HepG2 (cell line): ENCODE measurements around the gene TEAD4. TPM values are rescaled to one million over a fixed set of nuclear protein-coding genes. Genes with fewer than 3 reads are reported as not detected.

Experiments
- ATAC-seq: fragments of 200-7000 bp; cut with Tn5 transposase; 3 replicates; pipeline ENCODE4 v1.9.1; 2020; ENCODE audit warnings: mild to moderate bottlenecking, moderate library complexity
- BruUV-seq: library from RNA; stranded (reverse); fragments of 400-500 nt; replicated peaks from 2 replicates; lab custom pipeline; 2021; lab: Mats Ljungman, UMichigan
- CTCF ChIA-PET: fragments of 300-600 bp; formaldehyde crosslinking; extraction: SDS; loops from one replicate; lab custom pipeline; 2021; ENCODE audit warnings: low total read pairs, inconsistent platforms, low intra/inter-chr PET ratio; lab: Yijun Ruan, JAX
- POLR2A ChIA-PET: fragments of 350-600 bp; sonication (Branson Sonifier 250); formaldehyde crosslinking; loops from one replicate; lab custom pipeline; 2020; ENCODE audit warnings: antibody characterized with exemption, inconsistent platforms; lab: Yijun Ruan, JAX
- DNase-seq: peaks from one replicate; pipeline ENCODE4 v3.0.0-alpha.2; 2015; ENCODE audit warnings: low spot score
- FAIRE-seq: peaks from 3 replicates; lab custom pipeline; 2011; peaks lifted over from hg19 to GRCh38; lab: Jason Lieb, UNC
- H2AFZ ChIP-seq: one replicate; pipeline ENCODE4 v1.6.1; 2011; ENCODE audit warnings: low read length, inconsistent platforms
- H3K27ac ChIP-seq: fragments of 300-600 bp; 3 replicates; pipeline ENCODE4 v1.8.0; 2011; ENCODE audit warnings: mixed run types, mild to moderate bottlenecking, mixed read lengths, low read length, inconsistent platforms; ENCODE audit not compliant: insufficient read depth; ENCODE audit errors: extremely low read length
- H3K27me3 ChIP-seq, 2 experiments: fragments of 200-600 bp in 1 of 2; 2 replicates in 1 of 2; 3 replicates in 1 of 2; pipeline versions ENCODE4 v1.6.0 to v1.8.0; 2011; ENCODE audit warnings: low read length in 2 of 2, mild to moderate bottlenecking in 2 of 2, moderate library complexity in 2 of 2, inconsistent platforms in 1 of 2; ENCODE audit not compliant: insufficient read depth in 2 of 2, control insufficient read depth in 1 of 2
- H3K36me3 ChIP-seq, 2 experiments: fragments of 200-600 bp in 1 of 2; replicated peaks in 1 of 2; 2 replicates in 1 of 2; 3 replicates in 1 of 2; pipeline versions ENCODE4 v1.5.1 to v1.8.0; 2011; ENCODE audit warnings: low read length in 2 of 2, inconsistent platforms in 1 of 2; ENCODE audit not compliant: insufficient read depth in 2 of 2, control insufficient read depth in 1 of 2
- H3K4me1 ChIP-seq: 2 replicates; pipeline ENCODE4 v1.5.1; 2012; ENCODE audit warnings: low read length, inconsistent platforms; ENCODE audit not compliant: insufficient read depth
- H3K4me2 ChIP-seq: 2 replicates; pipeline ENCODE4 v1.6.0; 2011; ENCODE audit warnings: low read depth, low read length, inconsistent platforms
- H3K4me3 ChIP-seq, 3 experiments: fragments of 200-600 bp in 1 of 3; sonication (generic), shearing (Covaris generic) in 1 of 3; replicated peaks in 1 of 3; 2 replicates each; pipeline ENCODE4 v1.5.1; 2011 to 2016; ENCODE audit warnings: low read length in 3 of 3, inconsistent platforms in 2 of 3, low read depth in 2 of 3, mild to moderate bottlenecking in 2 of 3, control low read depth in 1 of 3, mixed read lengths in 1 of 3; ENCODE audit not compliant: insufficient read depth in 1 of 3
- H3K79me2 ChIP-seq: one replicate; pipeline ENCODE4 v1.6.1; 2011; ENCODE audit warnings: low read length, inconsistent platforms; ENCODE audit not compliant: insufficient read depth
- H3K9ac ChIP-seq: 2 replicates; pipeline ENCODE4 v1.6.0; 2011; ENCODE audit warnings: mild to moderate bottlenecking, low read depth, low read length, inconsistent platforms; ENCODE audit not compliant: insufficient read depth
- H3K9me3 ChIP-seq: 2 replicates; pipeline ENCODE4 v1.5.1; 2012; ENCODE audit warnings: mild to moderate bottlenecking, low read length
- H4K20me1 ChIP-seq: 2 replicates; pipeline ENCODE4 v1.6.0; 2011; ENCODE audit warnings: inconsistent platforms, mild to moderate bottlenecking, low read length, moderate library complexity; ENCODE audit not compliant: insufficient read depth
- ATF7 ChIP-seq, 2 experiments: fragments of 450-650 bp in 1 of 2; sonication (generic) in 1 of 2; formaldehyde crosslinking in 1 of 2; IDR thresholded peaks; 2 replicates each; pipeline versions ENCODE4 v1.4.0 to v1.6.1; 2016 to 2020; ENCODE audit warnings: antibody characterized with exemption in 1 of 2, mild to moderate bottlenecking in 1 of 2, missing genetic modification reagents in 1 of 2
- LRRFIP1 ChIP-seq: sonication (generic); formaldehyde crosslinking; conservative IDR thresholded peaks from 2 replicates; pipeline ENCODE4 v1.4.0; 2020; ENCODE audit warnings: missing genetic modification reagents
- ZFYVE20 ChIP-seq: sonication (generic); formaldehyde crosslinking; IDR thresholded peaks from 2 replicates; pipeline ENCODE4 v1.8.0; 2023; ENCODE audit warnings: low read depth, mild to moderate bottlenecking, moderate library complexity, missing genetic modification reagents, borderline replicate concordance
- ZNF260 ChIP-seq: sonication (generic); formaldehyde crosslinking; IDR thresholded peaks from 2 replicates; pipeline ENCODE4 v1.4.0; 2020; ENCODE audit warnings: missing genetic modification reagents, low read depth, mild to moderate bottlenecking, borderline replicate concordance
- WGBS: methylation state at CpG from one replicate; pipeline ENCODE4 v1.1.6; 2017; ENCODE audit warnings: low lambda C conversion rate; 5-methylcytosine and 5-hydroxymethylcytosine counted together
- in situ Hi-C: cut with HindIII; loops from 2 replicates; pipeline ENCODE4 v1.10.0; 2017; ENCODE audit warnings: low pct_unique_long_range_greater_than_20kb; ENCODE audit not compliant: extremely low pct_ligation_motif_present
- intact Hi-C: fragments of 100-400 bp; cut with micrococcal nuclease; formaldehyde crosslinking; loops from one replicate; pipeline ENCODE4 v1.10.0; 2022; ENCODE audit not compliant: unreplicated experiment
- polyA plus RNA-seq, 8 experiments: library from polyadenylated mRNA; depleted of rRNA in 3 of 8; stranded (reverse) in 7 of 8; unstranded in 1 of 8; fragments of >200 nt; fragmentation: Illumina TruSeq in 4 of 8; extraction: Trizol in 4 of 8; gene quantifications; 2 replicates each; pipeline versions ENCODE4 v1.2.1 to v1.2.3, GENCODE V29; 2011 to 2016; ENCODE audit warnings: low read depth in 4 of 8, missing spikeins in 1 of 8, mixed read lengths in 1 of 8; ENCODE audit not compliant: insufficient read depth in 1 of 8
- total RNA-seq, 5 experiments: library from RNA; depleted of rRNA; stranded (reverse); fragments of >200 nt; fragmentation: Illumina TruSeq; extraction: Trizol; gene quantifications; 2 replicates each; pipeline ENCODE4 v1.2.3, GENCODE V29; 2016; ENCODE audit warnings: low read depth in 1 of 5

Gene TEAD4
- total and polyA plus RNA-seq, 2 of the 13 experiments (the other 11 are each of a cell fraction or from before 2014, with no cell fraction given), result 45.0 to 69.4 TPM

GRCh38 chr12:2937500-2937899 is 21.7 kb upstream of the TEAD4 start (continued):
- no peak for TF ChIP-seq LRRFIP1

DNA sequence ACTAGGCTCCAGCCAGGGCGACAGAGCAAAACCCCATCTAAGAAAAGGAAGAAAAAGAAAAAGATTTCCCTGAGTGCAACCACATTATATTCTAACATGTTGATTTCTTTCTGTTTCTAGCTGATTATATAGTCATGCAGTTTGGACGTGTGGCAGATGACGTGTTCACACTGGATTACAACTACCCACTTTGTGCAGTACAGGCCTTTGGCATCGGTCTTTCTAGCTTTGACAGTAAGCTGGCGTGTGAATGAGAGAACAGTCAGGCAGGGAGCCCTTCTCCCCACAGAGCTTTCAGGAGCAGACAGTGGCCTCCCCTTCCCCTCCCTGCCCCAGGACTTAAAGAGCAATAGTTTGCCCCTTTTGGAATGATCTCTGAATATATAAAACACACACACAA is 20.0 kb upstream of the TEAD4 start:
- peaks cover 15% of the 10 kb centered on the region for H3K4me1 ChIP-seq
- 96% methylated on average over 5 of the region's 5 CpGs for WGBS
- H3K79me2 ChIP-seq, result no peaks in the 10 kb centered on the region
- TF ChIP-seq ZFYVE20 (CRISPR knock-in tag) (no peak), ATF7 (IDR thresholded peaks at IDR 0.05) (no peak), ATF7 (CRISPR knock-in tag; IDR thresholded peaks at IDR 0.05) (no peak), ZNF260 (no peak)
- H4K20me1 ChIP-seq, result no peaks in the 10 kb centered on the region
- no peak overlapping the region for H3K27ac ChIP-seq
- intact Hi-C loops (no loop called here), in situ Hi-C loops (no loop called here)
- H3K4me2 ChIP-seq, result no peak overlapping the region
- no peak overlapping the region for H2AFZ ChIP-seq
- H3K9me3 ChIP-seq, result no peaks in the 10 kb centered on the region
- no peak for FAIRE-seq
- H3K36me3 ChIP-seq, result peaks cover 10 to 19% of the 10 kb centered on the region in 2 experiments
- no peak for DNase-seq
- no TSS peak for BruUV-seq
- H3K9ac ChIP-seq, result no peak overlapping the region
- no peak overlapping the region for H3K4me3 ChIP-seq
- ATAC-seq, result no peak
- CTCF ChIA-PET, result no interaction called here
- POLR2A ChIA-PET, result no interaction called here
- H3K27me3 ChIP-seq, result no peaks in the 10 kb centered on the region
